Measurements from ENCODE around the gene CNTN3.

GRCh38 chr3:74593152-74593551 lies 21.3 kb downstream of the CNTN3 start:
- TF ChIP-seq POLR2A (IDR thresholded peaks at IDR 0.05) (no peak), CTCF (IDR thresholded peaks at IDR 0.05) (no peak), EP300 (IDR thresholded peaks at IDR 0.05) (no peak), POLR2AphosphoS5 (IDR thresholded peaks at IDR 0.05) (no peak)

Data from gastroesophageal sphincter (tissue), 3 donors.